Endothelial cell (in vitro differentiated cells): Measurements from ENCODE around the gene ETV1. TPM values are rescaled to one million over a fixed set of nuclear protein-coding genes. Genes with fewer than 3 reads are reported as not detected.

Source experiments
- DNase-seq: peaks from one replicate; pipeline ENCODE4 v3.0.0; 2021; ENCODE audit warnings: low spot score
- H3K27ac Mint-ChIP-seq: one replicate; pipeline ENCODE4 v1.8.0; 2021; ENCODE audit warnings: mixed read lengths, inconsistent platforms; ENCODE audit not compliant: unreplicated experiment
- H3K27me3 Mint-ChIP-seq: one replicate; pipeline ENCODE4 v1.8.0; 2021; ENCODE audit warnings: mild to moderate bottlenecking, moderate library complexity, mixed read lengths, inconsistent platforms; ENCODE audit not compliant: unreplicated experiment
- H3K36me3 Mint-ChIP-seq: one replicate; pipeline ENCODE4 v1.8.0; 2021; ENCODE audit warnings: mild to moderate bottlenecking, low read depth, mixed read lengths, inconsistent platforms; ENCODE audit not compliant: unreplicated experiment
- H3K4me1 Mint-ChIP-seq: one replicate; pipeline ENCODE4 v1.8.0; 2021; ENCODE audit warnings: mild to moderate bottlenecking, mixed read lengths, inconsistent platforms; ENCODE audit not compliant: unreplicated experiment
- H3K4me3 Mint-ChIP-seq: one replicate; pipeline ENCODE4 v1.8.0; 2021; ENCODE audit warnings: mild to moderate bottlenecking, mixed read lengths, inconsistent platforms; ENCODE audit not compliant: unreplicated experiment
- H3K9me3 Mint-ChIP-seq: one replicate; pipeline ENCODE4 v1.8.0; 2021; ENCODE audit warnings: mixed read lengths, inconsistent platforms; ENCODE audit not compliant: unreplicated experiment
- CTCF ChIP-seq: fragments of 200-600 bp; sonication (generic); IDR thresholded peaks from one replicate; pipeline ENCODE4 v1.5.0; 2021; ENCODE audit warnings: antibody characterized with exemption; ENCODE audit not compliant: unreplicated experiment
- total RNA-seq: library from RNA; stranded (reverse); fragmentation: NEBNext Ultra II Directional; extraction: Animal tissue kit (Norgen Biotek cat#: 25700); gene quantifications from one replicate; pipeline ENCODE4 v1.2.1, GENCODE V29; 2021; ENCODE audit not compliant: unreplicated experiment

The ETV1 gene
- total RNA-seq, 1 donor from 2014 or later = 18.2 TPM

GRCh38 chr7:13949939-13950338 lies 39.5 kb downstream of the ETV1 start:
- no peaks in the 10 kb centered on the region for H3K36me3 Mint-ChIP-seq
- no peak overlapping the region for H3K4me3 Mint-ChIP-seq
- H3K27me3 Mint-ChIP-seq = no peaks in the 10 kb centered on the region
- no peaks in the 10 kb centered on the region for H3K9me3 Mint-ChIP-seq
- no peak for DNase-seq
- peaks cover 11% of the 10 kb centered on the region for H3K4me1 Mint-ChIP-seq
- H3K27ac Mint-ChIP-seq = no peak overlapping the region
- TF ChIP-seq CTCF = no peak

- Mint-ChIP-seq H3K27me3 (no peaks in the 10 kb centered on the region), H3K9me3 (no peaks in the 10 kb centered on the region), H3K4me3 (no peak overlapping the region), H3K36me3 (no peaks in the 10 kb centered on the region), H3K27ac (no peak overlapping the region), H3K4me1 (peaks cover 11% of the 10 kb centered on the region)
- DNase-seq = no peak
- TF ChIP-seq CTCF = no peak
Measured at GRCh38 chr7:13949445-13949844, 40.0 kb downstream of the ETV1 start.

- TF ChIP-seq CTCF = no peak
- Mint-ChIP-seq H3K4me1 (peaks cover 6% of the 10 kb centered on the region), H3K9me3 (no peaks in the 10 kb centered on the region), H3K4me3 (no peak overlapping the region), H3K36me3 (no peaks in the 10 kb centered on the region), H3K27me3 (no peaks in the 10 kb centered on the region), H3K27ac (no peak overlapping the region)
- no peak for DNase-seq
Measured at GRCh38 chr7:13948019-13948801, 41.3 kb downstream of the ETV1 start.

GRCh38 chr7:13947535-13947934 lies 41.9 kb downstream of the ETV1 start:
- H3K4me1 Mint-ChIP-seq = no peaks in the 10 kb centered on the region

More at GRCh38 chr7:13947535-13947934, 41.9 kb downstream of the ETV1 start:
- no peak overlapping the region for H3K4me3 Mint-ChIP-seq
- no peak for TF ChIP-seq CTCF
- no peaks in the 10 kb centered on the region for H3K27me3 Mint-ChIP-seq
- no peak for DNase-seq
- H3K36me3 Mint-ChIP-seq = no peaks in the 10 kb centered on the region
- no peak overlapping the region for H3K27ac Mint-ChIP-seq
- H3K9me3 Mint-ChIP-seq = no peaks in the 10 kb centered on the region
